GM18499 (cell line): ENCODE data around the gene HSPB2.
"Not testable (repeated sequence)": the region's sequence is repeated elsewhere in the genome, so short reads cannot be mapped to it uniquely, and the experiment has no call there.

Source experiments
- ATAC-seq: cut with Tn5 transposase; IDR thresholded peaks from one replicate; pipeline ENCODE4 v1.9.1; 2021; ENCODE audit warnings: moderate number of reproducible peaks; ENCODE audit not compliant: insufficient read depth, unreplicated experiment

The HSPB2 gene

GRCh38 chr11:111913031-111913861 is 712 bp downstream of the HSPB2 start:
- no peak for ATAC-seq

GRCh38 chr11:111913997-111914396 is 1.5 kb downstream of the HSPB2 start:
- no peak for ATAC-seq

- ATAC-seq = no peak
These were observed 4.2 kb downstream of the HSPB2 start for GRCh38 chr11:111916768-111917167.

GRCh38 chr11:111917312-111917711 is 4.8 kb downstream of the HSPB2 start:
- ATAC-seq = no peak

GRCh38 chr11:111917788-111918187 is 5.3 kb downstream of the HSPB2 start:
- ATAC-seq = no peak

GRCh38 chr11:111918390-111919256 is 6.1 kb downstream of the HSPB2 start, which contains the start of gene C11orf52:
C11orf52 (plus strand) TSS chr11:111918913; CDS start chr11:111918973, 60 bp downstream.
- ATAC-seq = no peak

GRCh38 chr11:111920908-111921307 is 8.4 kb downstream of the HSPB2 start:
- no peak for ATAC-seq

- no peak for ATAC-seq
These were observed 9.2 kb downstream of the HSPB2 start for GRCh38 chr11:111921541-111922230.

- no peak for ATAC-seq
These were observed 10.3 kb downstream of the HSPB2 start for GRCh38 chr11:111922803-111923202.

GRCh38 chr11:111923351-111923788 is 10.8 kb downstream of the HSPB2 start:
- ATAC-seq = no peak

GRCh38 chr11:111923951-111924350 is 11.4 kb downstream of the HSPB2 start:
- no peak for ATAC-seq

- ATAC-seq = no peak
These were observed 13.4 kb downstream of the HSPB2 start for GRCh38 chr11:111925953-111926352.

GRCh38 chr11:111926505-111927391 is 14.2 kb downstream of the HSPB2 start:
- peak; percentile 77 for ATAC-seq

GRCh38 chr11:111930472-111930871 is 17.9 kb downstream of the HSPB2 start:
- no peak for ATAC-seq

GRCh38 chr11:111932611-111932950 is 20.0 kb downstream of the HSPB2 start:
- ATAC-seq = no peak

- not testable (repeated sequence) for ATAC-seq
These were observed 20.6 kb downstream of the HSPB2 start for GRCh38 chr11:111933176-111933575.

- no peak for ATAC-seq
These were observed 21.3 kb downstream of the HSPB2 start for GRCh38 chr11:111933872-111934271.

GRCh38 chr11:111934306-111934705 is 21.8 kb downstream of the HSPB2 start:
- no peak for ATAC-seq

- no peak for ATAC-seq
These were observed 22.9 kb downstream of the HSPB2 start for GRCh38 chr11:111935317-111936039.
